GM21717 (cell line): ENCODE results near the gene TCF7.
A peak's percentile ranks its signal among the peaks of the same experiment; 100 is the strongest.

ENCODE experiments used
- ATAC-seq: cut with Tn5 transposase; IDR thresholded peaks from one replicate; pipeline ENCODE4 v1.9.1; 2021; ENCODE audit warnings: mild to moderate bottlenecking, moderate library complexity; ENCODE audit not compliant: unreplicated experiment

The TCF7 gene

DNA sequence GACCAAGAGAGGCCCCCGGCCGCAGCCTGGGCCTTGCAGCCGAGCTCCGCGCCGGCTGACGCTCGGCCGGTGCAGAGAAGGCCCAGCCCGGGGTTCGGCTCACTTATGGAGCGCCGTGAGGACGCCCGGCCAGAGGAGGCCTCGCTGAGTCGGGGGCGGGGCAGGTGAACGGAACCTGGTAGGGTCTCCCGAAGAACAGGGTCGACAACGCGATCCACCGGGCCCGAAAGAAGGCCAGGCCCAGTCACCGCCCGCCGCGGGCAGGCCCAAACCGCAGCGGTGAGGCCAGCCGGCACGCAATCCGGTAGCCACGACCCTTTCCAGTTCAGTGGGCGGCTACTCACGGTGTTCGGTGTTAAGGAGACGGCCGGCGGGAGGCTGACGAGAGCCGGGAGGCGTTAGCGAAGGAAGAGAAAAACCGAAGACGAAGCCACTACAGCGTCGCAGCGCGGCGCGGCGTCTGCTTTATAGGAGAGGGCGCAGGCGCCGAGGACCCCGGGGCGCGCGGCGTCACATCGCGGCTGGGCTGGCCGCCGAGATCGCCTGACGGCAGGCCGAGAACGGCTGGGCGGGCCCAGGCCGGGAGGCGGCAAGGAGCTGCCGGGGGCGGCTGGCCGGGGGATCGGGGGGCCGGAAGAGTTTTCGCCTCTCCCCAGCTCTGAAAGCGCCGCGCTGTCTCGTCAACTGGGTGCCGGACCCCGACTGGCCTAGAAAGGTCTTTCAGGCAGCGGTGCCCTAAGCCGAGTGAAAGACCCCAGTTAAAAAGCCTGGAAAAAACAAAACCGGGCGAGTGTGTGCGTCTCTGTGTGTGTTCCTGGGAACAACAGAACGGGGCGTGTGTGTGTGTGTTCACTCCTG is 62.3 kb downstream of the TCF7 start, which contains the start of gene SKP1:
TSS of gene SKP1 (minus strand) at position 440 of the 858 bp plus-strand sequence. CDS start 2,928 bp downstream, outside the sequence.
- ATAC-seq, result peak; percentile 68

DNA sequence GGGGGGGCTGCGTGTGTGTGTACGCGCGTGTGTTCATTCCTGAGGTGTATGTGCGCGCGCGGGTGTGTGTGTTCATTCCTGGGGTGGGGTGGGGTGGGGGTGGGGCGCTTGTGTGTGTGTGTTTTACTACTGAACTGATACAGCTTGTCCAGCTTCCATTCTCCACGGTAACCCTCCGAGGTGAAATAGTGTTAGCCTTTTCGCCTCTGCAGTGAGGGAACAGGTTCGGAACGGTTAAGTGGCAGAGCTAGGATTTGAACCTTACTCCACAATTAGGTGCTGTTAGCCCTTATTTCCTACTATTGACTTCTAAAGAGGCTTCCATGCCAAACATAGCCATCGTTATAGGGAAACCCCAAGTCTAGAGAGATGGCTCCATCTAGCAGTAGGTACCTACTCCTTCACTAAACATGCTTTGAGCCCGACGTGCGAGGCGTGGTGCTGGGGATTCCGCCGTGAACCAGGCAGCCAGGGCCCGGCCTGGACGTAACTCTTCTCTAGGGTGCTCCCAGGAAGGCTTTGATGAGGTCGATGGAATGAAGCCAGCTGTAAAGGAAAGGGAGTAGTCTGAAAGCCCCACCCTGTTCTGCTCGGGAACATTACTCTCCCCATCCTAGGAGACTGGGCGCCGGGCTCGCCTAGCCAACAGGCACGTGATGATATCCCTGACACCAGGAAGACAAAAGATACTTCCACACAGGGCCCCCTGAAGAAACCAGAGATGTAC is 63.1 kb downstream of the TCF7 start:
- ATAC-seq, result no peak

DNA sequence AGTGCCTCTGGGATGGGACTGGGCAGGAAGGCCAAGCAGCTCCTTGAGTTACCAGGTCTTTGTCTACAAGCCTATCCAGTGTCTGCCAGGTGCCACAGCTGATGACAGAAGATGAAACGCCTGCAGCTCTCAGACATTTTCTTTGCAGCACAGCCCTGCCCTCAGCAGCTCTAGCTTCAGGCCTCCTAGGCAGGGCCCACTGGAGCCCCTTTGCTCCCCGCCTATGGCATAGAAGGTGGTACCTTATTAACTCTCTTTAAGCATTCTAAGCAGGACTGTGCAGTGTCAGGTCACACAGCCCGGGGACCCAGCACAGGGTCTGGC is 63.6 kb downstream of the TCF7 start:
- ATAC-seq, result no peak

DNA sequence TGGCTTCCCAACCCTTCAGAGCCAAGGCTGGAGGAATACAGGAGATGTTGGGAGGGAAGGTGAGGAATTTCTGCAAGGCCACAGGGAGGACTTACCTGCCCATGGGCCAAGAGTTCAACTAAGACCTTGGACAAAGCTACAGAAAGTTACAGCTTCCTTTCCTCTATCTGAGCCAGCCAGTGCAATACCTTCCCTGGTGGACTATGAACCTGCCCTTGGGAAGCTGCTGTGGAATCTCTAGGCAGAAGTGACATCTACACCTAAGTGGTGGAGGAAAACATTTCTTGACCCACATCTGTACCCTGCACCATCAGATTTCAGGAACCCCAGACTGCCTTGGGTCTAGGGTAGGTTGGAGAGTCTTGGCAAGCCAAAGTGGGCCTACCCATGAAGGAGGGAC is 69.0 kb downstream of the TCF7 start:
- ATAC-seq, result no peak

DNA sequence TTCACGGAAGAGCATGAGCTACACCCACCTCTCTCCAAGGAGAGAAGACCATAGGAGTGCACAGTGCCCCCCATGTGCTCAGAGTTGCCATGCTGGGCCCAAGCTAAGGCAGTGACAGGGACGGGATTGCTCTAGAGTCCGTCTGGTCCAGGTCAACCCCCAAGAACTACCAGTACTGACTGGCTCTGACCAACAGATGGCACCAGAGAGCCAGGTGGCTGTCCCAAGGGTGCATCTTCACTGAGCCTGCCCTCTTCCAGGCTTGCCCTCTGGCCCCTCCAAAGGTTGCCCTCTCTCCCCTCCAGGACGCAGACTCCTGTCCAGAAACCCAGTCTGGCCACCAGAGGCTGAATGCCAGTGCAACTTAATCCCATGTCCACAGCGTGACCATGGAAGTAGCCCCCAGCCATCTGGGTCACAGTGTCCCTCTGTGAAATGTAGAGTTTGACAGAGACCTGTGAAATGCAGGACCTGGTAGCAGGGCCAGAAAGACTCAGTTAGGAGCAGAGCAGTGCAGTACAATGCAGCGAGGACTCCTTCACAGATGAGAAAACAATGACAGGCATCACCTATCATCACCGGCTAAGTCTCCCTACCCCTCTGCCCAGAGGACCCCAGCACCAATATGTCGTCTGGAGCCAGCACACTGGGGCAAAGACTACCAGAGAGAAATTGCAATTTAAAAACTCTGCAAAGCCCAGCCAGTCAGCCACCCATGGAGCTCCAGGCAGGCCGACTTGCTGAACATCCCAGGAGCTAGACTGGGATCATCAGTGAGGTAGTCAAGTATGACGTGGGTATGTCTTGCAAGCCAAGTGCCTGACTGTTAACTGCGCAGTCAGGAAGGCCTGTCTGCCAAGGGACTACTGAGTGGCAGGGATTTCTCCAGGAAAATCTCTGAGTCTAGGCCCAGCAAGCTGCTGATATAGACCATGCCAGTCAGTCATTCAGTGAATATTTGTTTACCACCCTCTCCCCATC is 70.0 kb downstream of the TCF7 start:
- no peak for ATAC-seq

DNA sequence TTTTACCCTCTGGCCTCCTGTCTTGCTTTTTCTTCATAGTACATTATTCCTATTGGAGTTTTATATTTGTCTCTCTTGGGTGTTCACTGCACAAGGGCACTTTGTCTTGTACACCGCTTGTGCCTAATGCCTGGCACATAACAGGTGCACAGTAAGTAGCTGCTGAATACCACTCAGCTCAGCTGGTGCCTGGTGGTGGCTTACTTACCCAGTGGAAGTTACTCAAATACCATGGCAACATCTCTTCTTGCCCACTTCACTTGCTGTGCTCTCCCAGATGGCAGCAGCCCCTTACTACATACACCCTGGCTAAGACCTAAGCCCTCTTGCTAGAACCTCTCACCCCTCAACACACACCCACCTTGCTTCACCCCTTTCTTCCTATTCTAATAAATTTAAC is 73.6 kb downstream of the TCF7 start:
- ATAC-seq, result no peak

DNA sequence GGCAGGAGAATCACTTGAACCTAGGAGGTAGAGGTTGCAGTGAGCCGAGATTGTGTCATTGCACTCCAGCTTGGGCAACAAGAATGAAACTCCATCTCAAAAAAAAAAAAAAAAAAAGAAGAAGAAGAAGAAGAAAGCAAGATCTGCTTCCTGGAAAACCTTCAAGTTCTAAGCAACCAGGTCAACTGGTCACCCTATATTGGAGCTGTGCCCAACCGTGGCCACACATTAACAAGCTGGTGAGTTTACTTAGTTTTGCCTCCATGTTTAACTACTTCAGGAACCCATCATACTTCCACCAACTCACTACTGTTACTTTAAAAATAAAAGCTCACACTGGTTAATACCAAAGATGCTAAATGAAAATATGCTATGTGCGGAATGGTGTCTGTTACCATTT is 74.5 kb downstream of the TCF7 start:
- no peak for ATAC-seq

DNA sequence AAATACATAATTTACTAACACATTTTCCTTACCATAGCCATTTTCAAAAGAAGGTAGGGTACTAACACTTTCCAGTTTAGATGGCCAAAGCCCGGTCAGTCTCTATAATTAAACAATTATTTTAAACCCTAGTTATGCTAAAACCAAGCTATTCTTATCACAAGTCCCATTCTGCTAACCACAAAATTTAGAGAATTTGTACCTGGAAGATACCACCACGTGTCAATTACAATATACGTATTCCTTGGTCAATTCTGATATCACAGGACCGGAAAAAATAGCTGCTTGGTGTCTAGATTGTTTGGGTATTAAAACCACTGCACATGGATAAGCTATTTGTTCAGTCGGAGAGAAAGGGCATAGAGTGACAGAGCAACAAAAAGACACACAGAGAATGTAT is 81.2 kb downstream of the TCF7 start:
- no peak for ATAC-seq
